Measurements from ENCODE around the gene LRP1. TPM values are rescaled to one million over a fixed set of nuclear protein-coding genes. Genes with fewer than 3 reads are reported as not detected.

The LRP1 gene
- total and polyA plus RNA-seq, 2 of the 13 experiments (the other 11 are each of a cell fraction or from before 2014, with no cell fraction given) = 14.7 to 30.8 TPM

- TF ChIP-seq YEATS4 (CRISPR knock-in tag; IDR thresholded peaks at IDR 0.05; ENCODE audit: borderline replicate concordance) (no peak), TBX3 (IDR thresholded peaks at IDR 0.05; ENCODE audit: borderline replicate concordance) (no peak), FOXA1 (IDR thresholded peaks at IDR 0.05) (no peak), FOXA1 (CRISPR knock-in tag; IDR thresholded peaks at IDR 0.05) (no peak), NONO (IDR thresholded peaks at IDR 0.05) (no peak), NONO (CRISPR knock-in tag; conservative IDR thresholded peaks at IDR 0.05) (0 out of 2 replicates have a peak, but pooled peaks have one; percentile 16), PHF8 (CRISPR knock-in tag; IDR thresholded peaks at IDR 0.05) (no peak), HNRNPUL1 (IDR thresholded peaks at IDR 0.05; ENCODE audit: low read depth, low read length) (no peak), SNRNP70 (IDR thresholded peaks at IDR 0.05; ENCODE audit: low read depth, low read length) (no peak), XRCC5 (optimal IDR thresholded peaks at IDR 0.05; ENCODE audit: low read length) (no peak), BHLHE40 (IDR thresholded peaks at IDR 0.05; ENCODE audit: low read length) (no peak), E2F2 (CRISPR knock-in tag; IDR thresholded peaks at IDR 0.05; ENCODE audit: borderline replicate concordance) (no peak), ZBTB7B (CRISPR knock-in tag; IDR thresholded peaks at IDR 0.05) (no peak), EEA1 (CRISPR knock-in tag; IDR thresholded peaks at IDR 0.05; ENCODE audit: borderline replicate concordance) (no peak), ZNF768 (CRISPR knock-in tag; IDR thresholded peaks at IDR 0.05) (no peak), NR0B2 (CRISPR knock-in tag; IDR thresholded peaks at IDR 0.05) (no peak), ZNF75D (CRISPR knock-in tag; IDR thresholded peaks at IDR 0.05; ENCODE audit: borderline replicate concordance) (no peak), CCAR2 (optimal IDR thresholded peaks at IDR 0.05; ENCODE audit: low read depth, low read length) (no peak), ZFP91 (CRISPR knock-in tag; IDR thresholded peaks at IDR 0.05; ENCODE audit: borderline replicate concordance) (no peak), HOXA9 (CRISPR knock-in tag; IDR thresholded peaks at IDR 0.05; ENCODE audit: borderline replicate concordance) (no peak), POLR2G (IDR thresholded peaks at IDR 0.05; ENCODE audit: low read depth, low read length) (peak; percentile 49), ZNF569 (CRISPR knock-in tag; IDR thresholded peaks at IDR 0.05; ENCODE audit: borderline replicate concordance) (no peak), SSRP1 (CRISPR knock-in tag; IDR thresholded peaks at IDR 0.05) (peak; percentile 97; the same call in 1 of the 2 replicates), ZC3H4 (CRISPR knock-in tag; IDR thresholded peaks at IDR 0.05; ENCODE audit: borderline replicate concordance) (no peak), FOXK1 (CRISPR knock-in tag; IDR thresholded peaks at IDR 0.05; ENCODE audit: borderline replicate concordance, low read depth) (no peak)
Measured at GRCh38 chr12:57236201-57236924, 108.1 kb downstream of the LRP1 start (continued).

Data from HepG2 (cell line).